ENCODE results near the gene DENND6A.
A peak's percentile ranks its signal among the peaks of the same experiment; 100 is the strongest.
"Not testable (repeated sequence)": the region's sequence is repeated elsewhere in the genome, so short reads cannot be mapped to it uniquely, and the experiment has no call there.

Gene DENND6A

GRCh38 chr3:57692396-57693147, at the start of gene DENND6A:
Gene DENND6A, minus strand, starts transcription at chr3:57693077. Its CDS starts 59 bp downstream, at chr3:57693018.
- DNase-seq, result peak; percentile 97

- DNase-seq, result no peak
Measured at GRCh38 chr3:57740027-57740426, 47.1 kb upstream of the DENND6A start.

DNA sequence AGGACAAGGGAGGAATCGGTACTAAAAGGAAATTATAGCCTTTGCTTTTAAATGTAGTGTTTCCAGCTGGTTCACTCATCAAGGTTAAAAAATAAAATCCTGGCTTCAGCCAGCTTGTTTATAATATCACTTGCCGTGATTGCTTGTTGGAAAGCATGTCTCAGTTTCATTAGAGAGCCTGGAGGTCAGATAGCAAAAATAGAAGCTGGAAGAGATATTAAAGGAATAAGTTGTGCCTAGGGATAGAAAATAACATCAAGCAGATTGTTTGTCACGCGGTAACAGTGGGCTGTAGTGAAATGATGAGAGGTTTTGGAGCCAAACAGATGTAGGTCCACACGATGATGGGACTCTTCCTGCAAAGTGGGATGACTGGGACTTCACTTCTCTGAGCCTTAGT, 45.5 kb upstream of the DENND6A start:
- DNase-seq, result no peak

GRCh38 chr3:57737840-57738239, 45.0 kb upstream of the DENND6A start:
- DNase-seq, result no peak

DNA sequence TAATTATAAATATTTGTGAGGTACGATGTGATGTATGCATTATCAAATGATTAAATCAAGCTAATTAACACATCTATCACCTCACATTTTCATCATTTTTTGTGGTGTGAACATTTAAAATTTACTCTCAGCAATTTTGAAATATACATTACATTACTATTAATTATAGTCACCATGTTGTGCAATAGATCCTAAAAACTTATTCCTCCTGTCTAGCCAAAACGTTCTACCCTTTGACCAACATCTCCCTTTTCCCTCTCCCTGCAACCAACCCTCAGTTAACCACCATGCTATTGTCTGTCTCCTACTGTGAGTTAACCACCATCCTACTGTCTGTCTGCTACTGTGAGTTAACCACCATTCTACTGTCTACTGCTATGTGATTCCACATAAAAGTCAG, 42.5 kb upstream of the DENND6A start:
- DNase-seq, result no peak

DNA sequence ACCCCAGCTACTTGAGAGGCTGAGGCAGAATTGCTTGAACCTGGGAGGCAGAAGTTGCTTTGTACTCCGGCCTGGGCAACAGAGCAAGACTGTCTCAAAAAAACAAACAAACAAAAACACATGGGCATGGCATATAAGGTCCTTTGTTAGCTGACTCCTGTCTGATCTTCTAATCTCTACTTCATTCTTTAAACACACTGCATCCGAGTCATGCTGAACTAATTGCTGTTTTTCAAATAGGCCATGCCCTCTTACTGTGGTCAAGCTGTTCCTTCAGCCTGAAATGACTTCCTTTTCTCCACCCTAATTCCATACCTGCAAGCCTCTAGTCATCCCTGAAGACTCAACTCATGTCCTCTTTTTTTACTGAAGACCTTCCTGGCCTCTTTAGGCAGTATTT, 40.9 kb upstream of the DENND6A start:
- DNase-seq, result no peak

DNA sequence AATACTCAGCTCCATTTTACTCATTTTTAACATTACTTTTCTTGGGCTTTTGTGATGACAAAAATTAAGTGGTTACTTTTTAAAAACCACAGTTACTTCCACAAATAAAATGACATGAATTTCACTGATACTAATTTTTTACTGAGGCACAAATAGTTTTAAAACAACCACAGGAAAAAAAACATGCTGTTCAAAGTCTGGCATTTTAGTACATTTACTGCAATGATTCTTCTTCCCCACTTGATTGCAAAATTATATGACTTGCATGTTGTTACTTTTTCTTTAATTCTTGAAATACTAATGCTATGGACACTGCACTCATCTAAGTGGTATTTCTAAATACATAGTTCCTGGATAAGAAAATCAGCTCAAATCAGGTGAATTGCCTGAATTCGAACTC, 38.4 kb upstream of the DENND6A start:
- DNase-seq, result no peak

DNA sequence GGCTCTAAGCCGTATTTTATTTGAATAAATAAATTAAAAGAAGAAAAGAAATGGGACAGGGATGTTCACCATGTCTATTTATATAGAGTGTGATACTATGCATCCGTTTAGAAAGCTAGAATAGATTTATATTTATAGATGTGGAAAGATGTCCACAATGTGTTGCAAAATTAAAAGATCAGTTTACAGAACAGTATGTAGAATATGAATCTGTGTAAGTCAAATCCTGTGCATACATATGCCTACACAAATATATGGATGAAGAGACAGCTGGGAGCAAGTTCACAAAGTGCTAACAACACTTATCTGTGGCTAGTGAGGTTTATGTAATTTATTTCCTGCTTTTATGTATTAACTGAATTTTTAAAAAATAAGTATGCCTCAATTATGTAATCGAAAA, 37.8 kb upstream of the DENND6A start:
- no peak for DNase-seq

DNA sequence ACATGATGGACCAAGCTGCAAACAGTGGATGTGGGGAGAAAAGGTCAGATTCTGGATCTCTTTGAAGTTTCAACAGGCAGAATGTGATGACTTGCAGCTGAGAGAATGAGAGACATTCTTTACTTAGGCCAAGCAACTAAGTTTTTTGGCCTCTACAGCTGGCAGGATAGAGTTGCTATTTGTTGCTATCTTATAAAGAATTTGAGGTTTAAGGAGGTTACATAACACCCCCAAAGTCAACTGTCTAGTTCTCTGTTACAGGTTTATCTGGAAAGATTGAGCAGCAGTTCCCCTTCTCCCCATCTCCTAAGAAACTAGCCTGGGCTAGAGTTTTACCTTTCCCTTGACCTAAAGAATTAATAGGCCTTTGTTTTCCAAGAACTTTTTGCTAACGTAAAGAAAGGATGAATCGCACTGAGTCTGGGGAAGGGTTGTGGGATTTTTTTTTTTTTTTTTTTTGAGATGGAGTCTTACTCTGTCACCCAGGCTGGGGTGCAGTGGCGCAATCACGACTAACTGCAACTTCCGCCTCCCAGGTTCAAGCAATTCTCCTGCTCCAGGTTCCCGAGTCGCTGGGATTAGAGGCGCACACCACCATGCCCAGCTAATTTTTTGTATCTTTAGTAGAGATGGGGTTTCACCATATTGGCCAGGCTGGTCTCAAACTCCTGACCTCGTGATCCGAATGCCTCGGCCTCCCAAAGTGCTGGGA, 36.6 kb upstream of the DENND6A start:
- DNase-seq, result no peak

GRCh38 chr3:57727106-57727505, 34.2 kb upstream of the DENND6A start:
- DNase-seq, result no peak

DNA sequence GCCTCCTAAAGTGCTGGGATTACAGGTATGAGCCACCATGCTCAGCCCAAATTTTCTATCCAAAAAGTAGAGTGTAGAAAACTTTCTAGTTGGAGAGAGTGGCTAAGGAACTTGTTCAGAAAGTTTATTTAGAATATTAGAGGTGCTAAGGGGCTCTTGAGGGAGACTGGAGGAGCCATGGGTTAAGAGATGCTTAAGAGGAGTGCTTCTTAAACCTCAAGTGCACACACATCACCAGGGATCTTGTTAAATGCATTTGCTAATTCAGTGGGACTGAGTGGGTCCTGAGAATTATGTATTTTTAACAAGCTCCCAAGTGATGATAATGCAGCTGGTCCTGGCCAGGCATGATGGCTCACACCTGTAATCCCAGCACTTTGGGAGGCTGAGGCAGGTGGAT, 33.5 kb upstream of the DENND6A start:
- no peak for DNase-seq

- no peak for DNase-seq
Measured at GRCh38 chr3:57718118-57718517, 25.2 kb upstream of the DENND6A start.

DNA sequence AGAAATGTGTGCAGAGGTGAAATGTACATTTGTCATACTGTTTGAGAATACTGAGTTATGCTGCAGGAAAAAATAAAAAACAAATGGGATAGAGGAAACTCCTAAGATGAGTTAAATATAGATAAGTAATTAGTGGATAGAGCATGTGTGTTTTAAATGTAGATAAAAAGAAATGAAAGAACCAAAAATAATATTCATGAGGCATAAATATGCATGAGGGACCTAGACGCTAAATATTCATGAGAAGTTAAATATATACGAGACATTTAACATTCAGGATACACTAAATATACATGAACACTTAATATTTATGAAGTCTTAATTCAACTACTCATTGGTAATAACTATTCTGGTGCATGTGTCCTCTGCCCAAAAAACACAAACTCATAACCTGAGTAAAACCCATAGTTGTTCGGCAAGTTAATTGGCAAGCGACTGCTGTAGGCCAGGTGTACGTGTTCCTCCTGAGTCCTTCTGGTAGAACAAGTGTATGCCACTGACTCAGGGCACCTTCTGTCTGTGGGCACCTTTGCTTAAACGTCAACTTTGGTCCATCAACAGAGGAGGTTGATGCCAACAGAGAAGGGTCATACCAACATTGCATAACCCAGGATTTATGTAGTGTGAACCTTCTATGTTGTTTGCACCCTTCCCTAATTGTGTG, 24.5 kb upstream of the DENND6A start:
- no peak for DNase-seq

DNA sequence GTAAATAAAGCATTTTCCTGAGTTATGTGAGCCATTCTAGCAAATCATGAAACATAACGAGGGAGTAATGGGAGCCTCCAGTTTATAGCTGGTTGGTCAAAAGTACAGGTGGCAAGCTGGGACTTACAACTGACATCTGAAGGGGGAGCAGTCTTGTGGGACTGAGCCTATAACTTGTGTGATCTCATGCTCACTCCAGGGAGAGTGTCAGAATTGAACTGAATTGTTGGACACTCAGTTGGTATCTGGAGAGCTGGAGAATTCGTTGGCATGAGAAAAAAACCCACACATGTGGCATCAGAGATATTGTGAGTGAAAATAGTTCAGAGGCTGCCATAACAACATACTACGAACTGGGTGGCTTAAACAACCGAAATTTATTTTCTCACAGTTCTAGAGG, 22.8 kb upstream of the DENND6A start:
- no peak for DNase-seq

- DNase-seq, result no peak
Measured at GRCh38 chr3:57709559-57709958, 16.7 kb upstream of the DENND6A start.

- DNase-seq, result no peak
Measured at GRCh38 chr3:57709031-57709430, 16.2 kb upstream of the DENND6A start.

GRCh38 chr3:57706462-57706861, 13.6 kb upstream of the DENND6A start:
- DNase-seq, result no peak

- DNase-seq, result not testable (repeated sequence)
Measured at GRCh38 chr3:57705351-57705750, 12.5 kb upstream of the DENND6A start.

DNA sequence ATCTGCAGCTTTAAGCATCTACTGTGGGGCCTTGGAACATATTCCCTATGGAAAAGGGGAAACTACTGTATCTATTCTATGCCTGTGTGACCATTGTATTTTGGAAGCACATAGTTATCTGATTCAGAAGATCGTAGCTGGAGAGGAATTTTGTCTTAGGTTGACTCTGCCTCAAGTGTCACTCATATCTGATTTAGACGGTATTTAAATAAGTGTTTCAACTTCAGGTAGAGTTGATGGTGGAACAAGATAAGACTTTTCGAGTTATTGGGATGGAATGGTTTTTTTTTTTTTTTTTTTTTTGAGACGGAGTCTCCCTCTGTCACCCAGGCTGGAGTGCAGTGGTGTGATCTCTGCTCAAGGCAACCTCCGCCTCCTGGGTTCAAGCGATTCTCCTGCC, 8.9 kb upstream of the DENND6A start:
- DNase-seq, result no peak

DNA sequence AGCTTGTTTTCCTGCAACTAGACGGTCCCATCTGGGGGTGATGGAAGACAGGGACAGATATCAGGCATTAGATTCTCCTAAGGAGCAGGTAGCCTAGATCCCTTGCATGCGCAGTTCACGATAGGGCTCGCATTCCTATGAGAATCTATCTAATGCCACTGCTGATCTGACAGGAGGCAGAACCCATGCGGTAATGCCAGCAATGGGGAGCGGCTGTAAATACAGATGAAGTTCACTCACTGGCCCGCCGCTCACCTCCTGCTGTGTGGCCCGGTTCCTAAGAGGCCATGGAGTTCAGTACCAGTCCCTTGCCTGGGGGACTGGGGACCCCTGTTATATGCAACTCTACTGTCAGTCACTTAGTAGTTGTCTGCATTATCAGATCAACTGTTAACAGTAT, 7.9 kb upstream of the DENND6A start:
- no peak for DNase-seq

GRCh38 chr3:57699591-57699990, 6.7 kb upstream of the DENND6A start:
- DNase-seq, result no peak

DNA sequence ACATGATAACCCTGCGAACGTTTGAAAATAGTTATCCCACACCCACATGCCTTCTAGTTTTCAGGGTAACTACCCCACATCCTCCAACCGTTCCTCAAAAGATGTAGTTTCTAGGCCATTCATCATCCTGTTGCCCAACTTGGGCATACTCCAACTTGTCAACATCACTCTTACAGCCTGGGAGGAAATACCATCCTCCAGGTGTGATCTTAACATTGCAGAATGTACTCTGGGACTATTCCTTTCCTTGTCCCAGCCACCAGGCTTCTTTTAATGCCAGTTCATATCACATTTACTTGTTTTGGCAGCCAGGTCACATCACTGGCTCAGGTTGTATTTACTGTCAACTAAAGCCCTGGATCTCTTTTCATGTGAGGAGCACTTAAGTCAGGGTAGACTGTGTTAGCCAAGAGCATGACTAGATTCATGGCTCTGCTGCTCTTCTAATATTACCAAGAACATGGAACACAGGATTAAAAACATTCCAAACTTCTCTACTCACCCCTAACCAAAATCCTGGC, 4.0 kb upstream of the DENND6A start:
- no peak for DNase-seq

DNA sequence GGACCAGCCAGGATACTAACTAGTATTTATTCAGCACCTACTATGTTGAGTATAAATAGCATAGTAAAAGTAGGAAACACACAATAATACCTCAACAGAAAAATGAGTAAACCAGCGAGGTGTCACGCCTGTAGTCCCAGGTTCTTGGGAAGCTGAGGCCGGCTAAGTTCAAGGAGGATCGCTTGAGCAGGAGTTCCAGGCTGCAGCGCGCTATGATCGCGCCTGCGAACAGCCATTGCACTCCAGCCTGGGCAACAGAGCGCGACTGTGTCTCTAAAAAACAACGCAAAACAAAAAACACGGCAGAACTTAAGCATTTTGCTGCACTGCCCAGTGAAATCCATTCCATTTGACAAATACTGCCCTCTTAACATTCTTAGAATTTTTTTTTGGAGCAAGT, 1.3 kb upstream of the DENND6A start:
- no peak for DNase-seq

- DNase-seq, result not testable (repeated sequence)
Measured at GRCh38 chr3:57692133-57692395, 813 bp downstream of the DENND6A start.

Data from activated CD4-positive, alpha-beta T cell treated with anti-CD3 and anti-CD28 coated beads, Interleukin-2, Interleukin-6, amounts not matched to agents 100 ng/mL and 50 ng/mL, durations not matched to agents 16 hours and 8 hours (primary cell).